SIG-M5 treated with dmso at 0.1 percent for 504 hours (cell line): ENCODE data around the gene ZNF654.

ENCODE experiments used
- DNase-seq: peaks from one replicate; lab custom pipeline; 2025; ENCODE audit not compliant: unreplicated experiment; lab: John Stamatoyannopoulos, UW

The ZNF654 gene

GRCh38 chr3:88192631-88193030, 133.6 kb downstream of the ZNF654 start:
- no peak for DNase-seq
